H9 (cell line): ENCODE results near the gene MRPS16. TPM values are rescaled to one million over a fixed set of nuclear protein-coding genes. Genes with fewer than 3 reads are reported as not detected.

ENCODE experiments used
- DNase-seq: peaks from one replicate; pipeline ENCODE4 v3.0.0-alpha.2; 2017
- H2AFZ ChIP-seq: one replicate; pipeline ENCODE4 v1.6.1; 2013; ENCODE audit warnings: mild to moderate bottlenecking, low read length, control low read depth, moderate library complexity
- H2AK5ac ChIP-seq: 2 replicates; pipeline ENCODE4 v1.6.1; 2013; ENCODE audit warnings: low read length, control low read depth, mixed read lengths; ENCODE audit not compliant: insufficient read length
- H2BK120ac ChIP-seq: one replicate; pipeline ENCODE4 v1.6.1; 2013; ENCODE audit warnings: low read depth, mild to moderate bottlenecking, low read length, control low read depth, inconsistent platforms; ENCODE audit not compliant: poor library complexity, severe bottlenecking
- H2BK12ac ChIP-seq: 2 replicates; pipeline ENCODE4 v1.6.1; 2013; ENCODE audit warnings: low read length, control low read depth, mixed read lengths, low read depth; ENCODE audit not compliant: insufficient read length
- H2BK15ac ChIP-seq: 2 replicates; pipeline ENCODE4 v1.6.1; 2013; ENCODE audit warnings: low read depth, low read length, control low read depth
- H2BK20ac ChIP-seq: one replicate; pipeline ENCODE4 v1.6.1; 2013; ENCODE audit warnings: low read depth, mild to moderate bottlenecking, low read length, control low read depth, inconsistent platforms; ENCODE audit not compliant: poor library complexity, severe bottlenecking
- H2BK5ac ChIP-seq: 2 replicates; pipeline ENCODE4 v1.6.1; 2013; ENCODE audit warnings: low read length, control low read depth, mixed read lengths; ENCODE audit not compliant: insufficient read length
- H3K14ac ChIP-seq: 2 replicates; pipeline ENCODE4 v1.6.1; 2013; ENCODE audit warnings: low read length, control low read depth; ENCODE audit not compliant: insufficient read depth
- H3K18ac ChIP-seq: 2 replicates; pipeline ENCODE4 v1.6.1; 2013; ENCODE audit warnings: low read depth, mild to moderate bottlenecking, mixed read lengths, low read length, control low read depth; ENCODE audit not compliant: insufficient read length
- H3K23ac ChIP-seq: 2 replicates; pipeline ENCODE4 v1.6.1; 2013; ENCODE audit warnings: low read length, control low read depth, mixed read lengths, low read depth; ENCODE audit not compliant: insufficient read length
- H3K23me2 ChIP-seq: 2 replicates; pipeline ENCODE4 v1.6.1; 2013; ENCODE audit warnings: low read depth, mild to moderate bottlenecking, mixed read lengths, low read length, control low read depth; ENCODE audit not compliant: insufficient read length, poor library complexity, severe bottlenecking
- H3K27ac ChIP-seq: 2 replicates; pipeline ENCODE4 v1.5.1; 2013; ENCODE audit warnings: low read length, control low read depth, mixed read lengths, low read depth; ENCODE audit not compliant: insufficient read length
- H3K27me3 ChIP-seq: 2 replicates; pipeline ENCODE4 v1.6.1; 2013; ENCODE audit warnings: low read length, control low read depth, inconsistent platforms; ENCODE audit not compliant: insufficient read depth
- H3K4ac ChIP-seq: 2 replicates; pipeline ENCODE4 v1.6.1; 2013; ENCODE audit warnings: low read depth, mild to moderate bottlenecking, control low read depth, inconsistent platforms, low read length, moderate library complexity
- H3K4me1 ChIP-seq: 2 replicates; pipeline ENCODE4 v1.6.1; 2013; ENCODE audit warnings: low read length, control low read depth, inconsistent platforms; ENCODE audit not compliant: insufficient read depth
- H3K4me2 ChIP-seq: 2 replicates; pipeline ENCODE4 v1.6.1; 2013; ENCODE audit warnings: low read length, control low read depth, mixed read lengths; ENCODE audit not compliant: insufficient read length, insufficient read depth
- H3K56ac ChIP-seq: 2 replicates; pipeline ENCODE4 v1.6.1; 2013; ENCODE audit warnings: low read depth, mild to moderate bottlenecking, mixed read lengths, low read length, control low read depth; ENCODE audit not compliant: insufficient read length
- H3K79me1 ChIP-seq: 2 replicates; pipeline ENCODE4 v1.6.1; 2013; ENCODE audit warnings: low read depth, mild to moderate bottlenecking, moderate library complexity, low read length, control low read depth, inconsistent platforms; ENCODE audit not compliant: insufficient read depth, poor library complexity, severe bottlenecking
- H3K79me2 ChIP-seq: 2 replicates; pipeline ENCODE4 v1.6.1; 2013; ENCODE audit warnings: low read length, control low read depth, inconsistent platforms; ENCODE audit not compliant: insufficient read depth
- H3K9ac ChIP-seq: 2 replicates; pipeline ENCODE4 v1.6.1; 2013; ENCODE audit warnings: low read length, control low read depth, mixed read lengths; ENCODE audit not compliant: insufficient read length; ENCODE audit errors: extremely low read depth
- H3K9me3 ChIP-seq: one replicate; pipeline ENCODE4 v1.6.1; 2013; ENCODE audit warnings: low read depth, low read length, inconsistent platforms; ENCODE audit not compliant: control insufficient read depth
- H3T11ph ChIP-seq: one replicate; pipeline ENCODE4 v1.6.1; 2013; ENCODE audit warnings: mild to moderate bottlenecking, low read length, control low read depth, inconsistent platforms
- H4K20me1 ChIP-seq: one replicate; pipeline ENCODE4 v1.6.1; 2013; ENCODE audit not compliant: control insufficient read depth, insufficient read length, insufficient read depth
- H4K5ac ChIP-seq: 2 replicates; pipeline ENCODE4 v1.6.1; 2013; ENCODE audit warnings: low read depth, mild to moderate bottlenecking, mixed read lengths, low read length, control low read depth; ENCODE audit not compliant: insufficient read length
- H4K8ac ChIP-seq: replicated peaks from 2 replicates; pipeline ENCODE4 v1.6.1; 2013; ENCODE audit warnings: low read length, control low read depth, mixed read lengths, low read depth; ENCODE audit not compliant: insufficient read length
- H4K91ac ChIP-seq: 2 replicates; pipeline ENCODE4 v1.6.1; 2013; ENCODE audit warnings: low read depth, mild to moderate bottlenecking, moderate library complexity, mixed read lengths, low read length, control low read depth; ENCODE audit not compliant: insufficient read length
- H3K27ac Mint-ChIP-seq, 3 experiments: 2 replicates in 2 of 3; 3 replicates in 1 of 3; pipeline ENCODE4 v1.8.0; 2020 to 2021; ENCODE audit warnings: mixed read lengths in 3 of 3, mild to moderate bottlenecking in 1 of 3, moderate library complexity in 1 of 3
- H3K27me3 Mint-ChIP-seq: 2 replicates; pipeline ENCODE4 v1.8.0; 2021; ENCODE audit warnings: low read depth, mild to moderate bottlenecking, moderate library complexity, mixed read lengths
- H3K36me3 Mint-ChIP-seq, 3 experiments: 2 replicates in 2 of 3; 3 replicates in 1 of 3; pipeline ENCODE4 v1.8.0; 2020 to 2021; ENCODE audit warnings: low read depth in 3 of 3, mixed read lengths in 3 of 3; ENCODE audit not compliant: insufficient read depth in 1 of 3
- H3K4me1 Mint-ChIP-seq, 2 experiments: 2 replicates each; pipeline ENCODE4 v1.8.0; 2020; ENCODE audit warnings: mixed read lengths in 2 of 2
- H3K4me3 Mint-ChIP-seq, 2 experiments: 2 replicates in 1 of 2; 3 replicates in 1 of 2; pipeline ENCODE4 v1.8.0; 2020 to 2021; ENCODE audit warnings: mild to moderate bottlenecking in 2 of 2, mixed read lengths in 2 of 2, moderate library complexity in 1 of 2
- H3K9me3 Mint-ChIP-seq, 2 experiments: 2 replicates in 1 of 2; 3 replicates in 1 of 2; pipeline ENCODE4 v1.8.0; 2020; ENCODE audit warnings: mild to moderate bottlenecking in 2 of 2, mixed read lengths in 2 of 2, moderate library complexity in 1 of 2
- CTCF ChIP-seq: fragments of 200-600 bp; sonication (generic); conservative IDR thresholded peaks from 3 replicates; pipeline ENCODE4 v1.8.0; 2021; ENCODE audit warnings: antibody characterized with exemption, mild to moderate bottlenecking
- WGBS: extraction: QIAGEN DNeasy Blood & Tissue Kit; methylation state at CpG from one replicate; pipeline ENCODE4 v1.1.7; 2013; ENCODE audit warnings: missing lambda C conversion rate, low lambda C conversion rate, mixed read lengths; ENCODE audit not compliant: insufficient read length; ENCODE audit errors: extremely low coverage; 5-methylcytosine and 5-hydroxymethylcytosine counted together
- total RNA-seq: library from RNA; stranded (reverse); gene quantifications from 2 replicates; pipeline ENCODE4 v1.2.1, GENCODE V29; 2021

MRPS16 gene
- total RNA-seq, 1 experiment from 2014 or later: 122 TPM

- no peak overlapping the region for H3K14ac ChIP-seq
- H2BK15ac ChIP-seq: no peak overlapping the region
- H3K27me3 ChIP-seq: no peaks in the 10 kb centered on the region
- no peaks in the 10 kb centered on the region for H3K79me1 ChIP-seq
- H3K27me3 Mint-ChIP-seq: no peaks in the 10 kb centered on the region
- no CpG with 5 or more reads among the region's 2 CpGs for WGBS
- no peak overlapping the region for H3K4me3 Mint-ChIP-seq
- H3K4ac ChIP-seq: no peak overlapping the region
- no peak overlapping the region for H3T11ph ChIP-seq
- H2BK5ac ChIP-seq: no peak overlapping the region
- no peak overlapping the region for H3K9ac ChIP-seq
- no peaks in the 10 kb centered on the region for H3K4me1 Mint-ChIP-seq
- H3K4me1 ChIP-seq: no peaks in the 10 kb centered on the region
- H3K27ac ChIP-seq: no peak overlapping the region
- H3K23ac ChIP-seq: no peak overlapping the region
- no peak overlapping the region for H2BK12ac ChIP-seq
- no peak overlapping the region for H2BK120ac ChIP-seq
- H4K5ac ChIP-seq: no peak overlapping the region
- no peak for DNase-seq
- H4K8ac ChIP-seq: no peak overlapping the region
- no peak overlapping the region for H3K4me2 ChIP-seq
- H2BK20ac ChIP-seq: no peak overlapping the region
- no peak overlapping the region for H2AK5ac ChIP-seq
- H3K79me2 ChIP-seq: no peaks in the 10 kb centered on the region
- peaks cover 6 to 11% of the 10 kb centered on the region in 2 experiments for H3K9me3 Mint-ChIP-seq
- no peak for TF ChIP-seq CTCF
- no peak overlapping the region for H2AFZ ChIP-seq
- no peaks in the 10 kb centered on the region for H3K23me2 ChIP-seq
- no peaks in the 10 kb centered on the region for H3K36me3 Mint-ChIP-seq
- no peaks in the 10 kb centered on the region for H4K20me1 ChIP-seq
- H3K9me3 ChIP-seq: no peaks in the 10 kb centered on the region
- no peak overlapping the region for H3K27ac Mint-ChIP-seq
- H3K18ac ChIP-seq: no peak overlapping the region
- no peak overlapping the region for H4K91ac ChIP-seq
- H3K56ac ChIP-seq: no peak overlapping the region
Measured at GRCh38 chr10:73264423-73264822, 12.0 kb upstream of the MRPS16 start.
